NCI-H1092 treated with DMSO at 0.1 percent for 48 hours (cell line): ENCODE results near the gene CNTN1.

ENCODE experiments used
- DNase-seq: peaks from one replicate; lab custom pipeline; 2025; lab: John Stamatoyannopoulos, UW

CNTN1 gene

GRCh38 chr12:40691913-40692764, at the start of gene CNTN1:
Gene CNTN1 (plus strand): TSS chr12:40692439.
- no peak for DNase-seq

DNA sequence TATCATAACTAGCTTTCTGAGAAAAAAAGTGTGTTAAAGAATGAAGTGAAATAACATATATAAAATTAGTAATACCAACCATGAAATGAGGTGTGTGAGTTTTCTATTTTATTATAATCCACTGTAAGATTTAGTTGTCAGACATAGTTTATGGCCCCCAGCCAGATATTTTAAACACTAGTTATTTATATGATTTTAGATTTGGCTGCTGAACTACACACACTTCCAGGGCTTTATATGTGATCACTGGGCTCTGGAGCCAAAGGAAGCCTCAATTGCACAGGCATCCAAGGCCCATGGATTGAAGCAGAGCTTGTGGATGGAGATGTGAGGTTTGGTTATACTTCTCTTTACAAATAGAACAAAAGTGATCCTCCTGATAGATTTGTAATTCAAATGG, 48.7 kb upstream of the CNTN1 start:
- DNase-seq, result no peak

DNA sequence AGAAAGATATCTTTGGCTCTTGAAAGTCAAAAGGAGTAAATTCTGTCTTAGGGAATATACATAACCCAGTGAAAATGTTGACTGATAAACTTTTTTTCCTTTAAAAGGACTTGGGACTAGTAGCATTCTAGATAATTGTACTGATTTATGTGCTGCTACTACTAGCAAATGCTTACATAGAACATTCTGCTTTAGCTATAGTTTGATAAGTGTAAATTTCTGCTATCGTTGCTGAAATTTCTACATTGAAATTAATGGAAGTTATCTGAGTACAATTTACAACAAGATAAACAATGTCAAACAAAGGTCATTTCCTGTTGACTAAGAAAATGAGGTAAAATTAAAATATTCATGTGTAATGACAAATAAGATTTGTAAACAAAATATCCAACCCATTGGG, 48.3 kb upstream of the CNTN1 start:
- no peak for DNase-seq

DNA sequence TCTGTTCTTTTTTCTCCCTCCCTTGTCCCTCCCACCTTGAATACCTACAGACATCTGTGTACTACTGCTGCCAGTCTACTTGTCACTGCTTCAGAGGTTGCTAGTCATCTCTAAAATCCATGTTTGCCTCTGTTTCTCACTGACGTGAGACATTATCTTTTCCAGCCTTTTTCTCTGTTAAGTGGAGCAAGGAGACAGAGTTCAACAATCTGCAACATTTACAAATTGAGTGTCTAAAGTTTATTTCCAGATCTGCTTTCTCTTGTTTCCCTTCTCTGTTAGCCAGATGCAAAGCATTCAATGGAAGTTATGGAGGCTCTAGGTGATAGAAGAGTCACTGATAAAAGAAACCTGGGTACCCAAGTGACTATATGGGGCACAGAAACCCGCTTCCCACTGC, 47.5 kb upstream of the CNTN1 start:
- no peak for DNase-seq

- DNase-seq, result no peak
Observed at GRCh38 chr12:40645361-40645760, 46.9 kb upstream of the CNTN1 start.

DNA sequence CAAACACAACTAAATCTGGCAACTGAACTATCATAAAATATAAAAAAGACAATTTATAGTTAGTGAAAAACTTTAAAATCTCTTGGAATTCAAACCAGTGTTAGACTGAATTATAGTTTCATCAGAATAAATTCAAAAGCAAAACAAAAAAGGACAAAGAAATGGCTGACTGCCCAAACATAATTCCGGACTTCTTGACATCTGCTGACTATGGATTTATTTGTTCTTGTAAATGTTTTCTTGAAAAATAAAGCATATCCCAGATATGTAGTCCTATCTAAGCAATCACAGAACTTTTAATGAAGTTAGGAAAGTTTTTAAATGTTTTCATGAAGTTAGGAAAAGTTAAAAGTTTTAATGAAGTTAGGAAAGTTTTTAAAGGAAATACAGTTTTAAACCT, 45.8 kb upstream of the CNTN1 start:
- DNase-seq, result no peak

- DNase-seq, result no peak
Observed at GRCh38 chr12:40646911-40647310, 45.3 kb upstream of the CNTN1 start.

GRCh38 chr12:40647651-40648050, 44.6 kb upstream of the CNTN1 start:
- DNase-seq, result no peak

GRCh38 chr12:40648519-40648918, 43.7 kb upstream of the CNTN1 start:
- DNase-seq, result no peak

- DNase-seq, result no peak
Observed at GRCh38 chr12:40650038-40650704, 42.1 kb upstream of the CNTN1 start.

DNA sequence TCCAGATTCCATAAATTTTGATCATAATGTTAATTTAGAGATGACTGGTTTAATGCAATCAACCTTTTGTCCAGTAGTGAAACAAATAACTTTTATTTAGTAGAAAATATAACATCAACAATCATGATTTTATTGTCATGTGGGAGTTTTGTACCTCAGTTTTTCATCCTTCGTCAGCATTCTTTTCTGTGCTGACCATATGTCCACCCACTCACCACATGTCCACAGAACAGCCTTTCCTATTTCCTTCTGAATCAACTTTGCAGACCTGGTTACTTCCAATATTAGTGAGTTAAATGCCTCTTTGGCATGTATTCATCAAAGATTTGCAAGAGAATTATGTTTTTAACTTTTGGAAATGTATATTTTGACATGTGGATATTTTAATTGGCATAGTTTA, 36.8 kb upstream of the CNTN1 start:
- DNase-seq, result no peak

DNA sequence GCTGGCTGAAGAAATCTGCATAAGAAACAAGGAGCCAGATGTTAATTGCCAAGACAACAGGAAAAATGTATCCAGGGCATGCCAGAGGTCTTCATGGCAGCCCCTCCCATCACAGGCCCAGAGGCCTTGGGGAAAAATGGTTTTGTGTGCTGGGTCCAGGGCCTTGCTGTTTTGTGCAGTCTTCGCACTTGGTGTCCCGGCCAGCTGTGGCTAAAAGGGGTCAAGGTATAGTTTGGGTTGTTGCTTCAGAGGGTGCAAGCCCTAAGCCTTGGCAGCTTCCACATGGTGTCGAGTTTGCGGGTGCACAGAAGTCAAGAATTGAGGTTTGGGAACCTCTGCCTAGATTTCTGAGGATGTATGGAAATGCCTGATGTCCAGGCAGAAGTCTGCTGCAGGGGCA, 29.9 kb upstream of the CNTN1 start:
- no peak for DNase-seq

GRCh38 chr12:40663781-40664180, 28.5 kb upstream of the CNTN1 start:
- DNase-seq, result no peak

DNA sequence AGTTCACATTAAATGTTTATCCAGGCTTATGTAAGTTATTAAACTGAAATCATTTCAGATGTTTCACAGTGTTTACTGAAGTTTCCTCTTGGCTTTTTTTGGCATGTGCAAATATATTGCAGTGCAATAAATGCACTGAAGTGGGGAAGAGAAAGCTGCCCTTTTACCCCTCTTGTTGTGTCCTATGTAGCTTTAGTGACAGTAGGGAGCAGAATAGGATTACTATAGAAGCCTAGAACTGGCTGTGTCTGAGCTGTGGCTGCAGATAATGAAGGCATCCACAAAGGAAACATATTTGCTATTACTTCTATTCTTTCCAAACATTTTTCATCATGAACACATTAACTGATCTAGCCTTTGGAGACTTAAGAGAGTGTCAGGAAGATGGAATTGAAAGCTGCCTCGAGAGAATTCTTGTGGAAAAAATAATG, 24.1 kb upstream of the CNTN1 start:
- DNase-seq, result no peak

GRCh38 chr12:40672741-40673271, 19.4 kb upstream of the CNTN1 start:
- no peak for DNase-seq

DNA sequence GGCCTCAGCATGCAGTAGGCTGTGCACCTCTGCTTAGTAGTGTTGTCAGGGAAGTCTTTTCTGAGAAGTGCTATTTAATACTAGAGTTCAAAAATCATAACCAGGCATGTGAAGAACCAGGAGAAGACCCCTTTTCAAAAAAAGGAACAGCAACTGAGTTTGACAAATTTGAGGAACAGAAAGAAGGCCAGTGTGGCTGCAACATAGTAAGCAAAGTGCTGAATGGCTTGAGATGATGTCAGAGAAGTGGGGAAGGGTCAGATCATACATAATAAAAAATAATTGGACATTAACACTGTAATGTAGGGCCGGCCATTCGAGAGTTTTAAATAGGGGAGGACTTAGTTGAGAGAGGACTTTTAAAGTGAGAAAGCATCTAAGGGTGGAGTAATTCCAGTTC, 11.1 kb upstream of the CNTN1 start:
- DNase-seq, result no peak

- no peak for DNase-seq
Observed at GRCh38 chr12:40684986-40685385, 7.3 kb upstream of the CNTN1 start.

DNA sequence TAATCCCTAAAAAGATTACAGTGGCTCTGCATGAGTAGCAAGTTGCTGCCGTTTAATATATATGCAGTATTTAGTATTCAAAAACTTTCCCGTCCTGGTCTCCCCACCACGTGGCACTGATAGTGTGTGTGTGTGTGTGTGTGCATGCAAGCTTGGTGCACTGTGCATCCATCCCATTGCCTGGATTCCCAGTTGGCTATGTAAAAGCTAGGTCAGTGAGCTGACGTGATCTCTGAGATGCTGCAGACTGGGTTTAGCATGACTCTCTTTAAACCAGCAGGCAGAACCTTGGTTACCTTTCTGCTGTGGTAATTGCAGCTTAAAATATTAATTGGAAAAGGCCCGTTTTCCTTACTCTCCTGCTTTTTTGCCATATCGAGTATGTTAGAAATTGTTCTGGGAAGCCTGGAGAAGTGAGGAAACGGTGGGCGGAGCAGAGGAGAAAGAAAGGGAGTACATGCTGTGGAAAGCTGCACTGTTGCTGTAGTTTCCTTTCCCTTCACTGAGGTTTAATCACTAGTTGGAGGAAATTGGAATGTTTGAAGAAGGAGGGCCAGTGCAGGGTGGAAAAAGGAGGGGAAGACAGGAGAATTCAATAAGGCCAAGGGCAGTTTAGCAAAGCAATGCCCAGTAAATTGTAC, 4.0 kb upstream of the CNTN1 start:
- no peak for DNase-seq

GRCh38 chr12:40689576-40689975, 2.7 kb upstream of the CNTN1 start:
- no peak for DNase-seq

- no peak for DNase-seq
Observed at GRCh38 chr12:40692765-40693206, 547 bp downstream of the CNTN1 start.

DNA sequence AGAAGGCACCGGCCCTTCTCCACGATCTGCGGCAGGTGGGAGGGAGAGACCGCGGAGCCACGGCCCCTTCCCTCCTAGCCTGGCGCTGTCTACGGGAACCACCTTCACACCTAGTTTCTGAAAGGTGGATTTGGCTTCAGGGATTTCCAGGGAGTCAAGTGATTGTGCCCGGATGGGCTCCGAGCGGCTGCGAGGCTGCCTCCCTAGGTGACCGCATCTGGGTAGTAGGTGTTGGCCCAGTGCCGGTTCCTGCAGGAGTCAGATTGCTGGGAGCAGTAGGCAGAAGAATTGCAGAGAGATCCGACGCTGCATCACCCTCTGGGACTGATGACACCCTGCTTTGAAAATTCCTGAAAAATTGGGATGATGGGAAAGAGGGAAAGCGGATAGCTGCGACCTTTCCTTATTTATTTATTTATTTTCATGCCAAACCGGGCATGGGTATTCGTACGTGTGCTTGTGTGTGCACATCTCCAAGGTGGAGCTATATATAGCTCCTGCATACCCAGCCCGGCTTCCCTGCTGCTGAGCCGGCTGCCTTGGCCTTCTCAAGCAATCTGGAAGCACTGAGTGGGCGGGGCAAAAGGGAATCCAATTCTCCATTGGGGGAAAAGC, 1.1 kb downstream of the CNTN1 start:
- no peak for DNase-seq

DNA sequence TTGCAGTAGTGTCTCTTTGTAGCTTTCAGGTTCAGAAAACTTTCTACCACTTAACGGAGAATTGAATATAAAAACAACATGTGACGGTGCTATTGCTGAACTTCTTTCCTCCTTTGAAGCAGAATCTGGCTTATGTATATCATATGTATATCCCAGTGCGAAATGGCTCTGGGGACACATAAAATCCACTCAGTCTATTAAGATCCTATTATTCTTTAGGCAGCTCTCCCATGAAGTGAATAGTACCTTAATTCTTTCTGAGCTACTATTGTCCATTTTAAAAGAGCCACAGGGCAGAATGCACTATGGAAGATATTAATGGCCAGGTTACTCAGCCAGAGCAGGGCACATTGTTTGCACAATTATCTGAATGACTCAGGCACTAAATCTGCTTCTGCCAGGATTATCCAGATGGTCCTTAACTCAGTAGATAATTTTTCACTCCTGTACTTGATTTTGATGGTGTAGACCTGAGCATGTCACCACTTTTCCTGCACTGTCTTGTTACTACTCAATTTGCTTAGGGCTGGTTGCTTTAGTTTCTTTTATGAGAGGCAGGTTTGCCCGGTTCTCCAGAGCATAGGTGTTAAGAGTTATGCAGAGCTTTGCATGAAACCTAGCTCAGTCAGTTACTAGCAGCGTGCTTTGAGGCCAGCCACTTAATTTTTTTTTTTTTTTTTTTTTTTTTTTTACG, 5.5 kb downstream of the CNTN1 start:
- DNase-seq, result no peak
